8988T (cell line): ENCODE data around the gene RBBP8NL.
"Not testable (repeated sequence)": the region's sequence is repeated elsewhere in the genome, so short reads cannot be mapped to it uniquely, and the experiment has no call there.

Experiments used
- DNase-seq: peaks from one replicate; pipeline ENCODE4 v3.0.0; 2011

RBBP8NL gene

DNA sequence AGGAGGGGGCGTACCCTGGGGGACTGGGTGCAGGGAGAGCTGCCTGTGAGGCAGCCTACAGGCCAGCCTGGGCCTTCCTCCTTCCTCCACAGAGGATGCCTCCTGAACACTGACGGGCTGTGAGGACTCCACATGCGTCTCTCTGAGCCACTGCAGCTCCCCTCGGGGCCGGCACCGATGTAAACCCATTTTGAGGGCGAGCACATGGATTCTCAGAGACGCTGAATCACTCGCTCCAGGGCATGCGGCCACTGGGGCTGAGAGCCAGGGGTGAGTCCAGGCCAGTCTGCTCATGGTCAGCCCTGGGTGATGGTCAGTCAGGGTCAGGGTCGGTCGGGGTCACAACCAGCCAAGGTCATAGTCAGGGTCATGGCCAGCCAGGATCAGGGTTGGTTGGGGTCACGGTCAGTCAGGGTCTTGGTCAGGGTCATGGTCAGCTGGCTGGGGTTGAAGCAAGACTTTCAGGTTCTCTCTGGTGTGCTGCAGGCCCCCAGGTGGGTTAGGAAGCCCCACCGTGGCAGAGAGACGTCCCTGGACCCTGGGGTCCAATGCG lies 14.7 kb upstream of the RBBP8NL start:
- no peak for DNase-seq

DNA sequence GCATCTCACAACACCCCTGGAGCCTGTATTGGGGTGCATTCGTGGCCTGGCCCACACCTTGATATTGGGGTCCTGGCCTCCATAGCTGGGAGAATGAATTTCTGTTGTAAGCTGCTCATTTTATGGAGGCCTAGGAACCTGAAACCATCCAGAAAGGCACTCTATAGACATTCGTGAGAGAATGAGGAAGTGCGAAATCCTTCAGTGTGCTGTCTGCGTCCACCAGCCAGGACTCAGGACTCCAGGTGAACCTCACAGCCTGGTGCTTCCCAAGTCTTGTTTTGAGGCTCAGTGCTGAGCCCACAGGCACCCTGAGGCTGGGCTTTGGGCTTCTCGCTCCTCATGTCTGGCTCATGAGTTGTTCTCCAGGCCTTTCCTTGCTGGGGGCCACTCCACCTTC lies 11.9 kb upstream of the RBBP8NL start:
- no peak for DNase-seq

DNA sequence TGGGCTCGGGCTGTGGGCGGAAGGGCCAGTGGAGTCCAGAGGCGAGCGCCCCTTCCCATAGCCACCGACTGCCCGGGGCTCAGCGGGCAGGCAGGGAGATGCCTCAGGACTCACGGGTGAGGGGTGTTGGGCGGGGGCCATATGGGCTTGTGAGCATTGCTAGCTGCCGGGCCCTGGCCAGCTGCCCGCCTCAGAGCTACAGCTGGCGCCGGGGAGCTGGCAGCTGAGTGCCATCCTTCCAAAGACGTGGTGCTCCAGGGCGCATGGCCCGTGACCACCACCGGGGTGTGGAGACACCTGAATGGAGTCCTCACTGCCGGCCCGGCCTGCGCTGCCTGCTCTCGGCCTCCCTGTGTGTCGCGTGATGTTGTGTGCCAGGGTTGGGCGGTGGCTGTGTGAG lies 10.6 kb upstream of the RBBP8NL start:
- no peak for DNase-seq

DNA sequence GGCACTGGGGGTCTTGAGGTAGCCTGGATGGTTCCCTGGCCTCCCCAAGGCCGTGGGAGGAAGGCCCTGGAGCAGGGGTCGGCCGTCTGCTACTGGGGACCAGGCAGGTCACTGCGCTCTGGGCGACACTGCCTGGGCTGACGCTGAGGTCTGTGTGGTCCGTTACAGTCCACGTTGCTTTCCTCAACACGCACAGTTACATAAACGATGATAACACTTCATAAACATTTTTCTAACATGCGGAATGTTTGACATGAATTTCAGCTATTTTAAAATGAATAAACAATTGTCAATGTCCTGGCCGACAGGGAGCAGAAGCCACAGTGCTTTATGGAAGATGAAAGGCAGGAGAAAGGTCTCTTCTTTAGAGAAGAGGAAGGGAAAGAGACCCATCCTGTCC lies 10.2 kb upstream of the RBBP8NL start:
- DNase-seq: no peak

DNA sequence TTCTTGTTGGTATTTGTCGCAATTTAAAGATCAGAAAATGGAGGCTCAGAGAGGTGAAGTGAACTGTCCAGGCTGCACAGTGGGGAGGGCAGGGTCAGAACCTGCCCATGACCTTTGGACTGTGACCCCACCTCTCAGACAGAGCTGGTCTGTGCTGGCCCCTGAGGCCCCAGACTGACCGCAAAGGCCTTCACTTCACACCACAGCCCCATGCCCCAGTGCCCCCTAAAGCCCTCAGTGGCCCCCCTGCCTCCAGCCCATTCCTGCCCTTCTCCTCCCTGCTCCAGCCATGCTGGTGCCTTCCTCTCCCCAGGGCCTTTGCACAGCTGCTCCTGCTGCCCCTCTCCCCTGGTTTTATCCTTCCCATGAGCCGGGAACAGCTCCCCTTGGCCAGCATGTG lies 9.4 kb upstream of the RBBP8NL start:
- DNase-seq: no peak

DNA sequence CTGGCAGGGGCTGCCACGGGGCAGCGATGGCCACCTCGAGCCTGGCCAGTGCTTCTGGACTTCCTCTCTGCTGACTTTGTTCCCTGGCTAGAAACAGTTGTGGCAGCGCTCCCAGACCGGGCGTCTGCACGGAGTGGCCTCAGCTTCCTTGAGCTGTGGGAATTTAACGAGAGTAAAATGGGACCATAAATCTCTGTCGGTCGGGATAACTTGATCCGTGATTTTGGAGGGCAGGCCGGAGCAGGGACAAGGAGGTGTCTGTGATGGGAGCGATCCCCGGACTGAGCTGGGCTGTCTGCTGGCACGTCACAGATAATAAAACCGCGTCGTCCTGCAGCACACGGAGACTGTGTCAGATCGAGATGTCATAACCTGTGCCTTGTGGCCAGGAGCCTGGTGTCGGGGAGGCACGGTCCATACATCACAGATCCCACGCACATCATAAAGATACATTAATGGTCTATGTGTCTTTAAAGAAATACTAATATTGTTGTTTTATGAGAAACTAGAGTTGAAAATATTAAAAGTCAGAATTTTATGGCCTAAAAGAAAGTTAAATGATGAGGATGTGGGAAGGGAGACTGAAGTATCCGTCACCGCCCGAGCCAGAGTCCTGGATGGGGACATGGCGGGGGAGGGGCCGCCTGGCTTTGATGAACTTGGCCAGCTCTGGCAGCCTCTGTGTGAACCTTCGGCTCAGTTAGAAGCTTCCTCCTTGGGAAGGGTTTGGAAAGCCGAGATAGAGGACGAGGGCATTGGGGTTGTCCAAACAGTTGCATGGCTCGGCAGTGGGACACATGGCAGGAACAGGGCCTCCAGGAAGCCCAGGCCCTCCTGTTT lies 6.5 kb upstream of the RBBP8NL start:
- DNase-seq: no peak

DNA sequence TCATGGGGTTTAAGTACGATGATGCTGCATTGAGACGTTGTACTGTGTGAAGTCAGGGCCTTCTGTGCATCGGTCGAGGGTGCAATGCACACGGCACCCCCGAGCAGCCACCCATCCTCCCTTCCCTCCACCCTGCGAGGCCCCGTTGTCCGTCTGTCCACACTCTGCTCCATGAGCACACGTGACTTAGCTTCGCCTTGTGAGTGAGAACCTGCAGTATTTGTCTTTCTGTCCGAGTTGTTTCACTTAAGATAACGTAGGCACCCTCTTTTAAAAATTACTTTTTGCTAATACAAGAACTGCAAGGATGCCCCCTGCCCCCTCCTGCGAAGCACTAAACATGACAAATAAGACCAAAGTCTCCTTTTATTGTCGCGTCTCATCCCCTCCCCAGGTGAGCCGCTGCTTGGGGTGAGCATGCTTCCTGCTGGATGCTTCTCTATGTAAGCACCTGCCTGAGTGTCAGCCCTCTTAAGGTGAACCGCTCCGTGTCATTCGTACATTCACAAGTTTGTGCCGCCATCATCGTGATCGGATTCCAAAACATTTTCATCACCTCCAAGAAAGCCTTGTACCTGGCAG lies 3.6 kb upstream of the RBBP8NL start:
- DNase-seq: no peak

DNA sequence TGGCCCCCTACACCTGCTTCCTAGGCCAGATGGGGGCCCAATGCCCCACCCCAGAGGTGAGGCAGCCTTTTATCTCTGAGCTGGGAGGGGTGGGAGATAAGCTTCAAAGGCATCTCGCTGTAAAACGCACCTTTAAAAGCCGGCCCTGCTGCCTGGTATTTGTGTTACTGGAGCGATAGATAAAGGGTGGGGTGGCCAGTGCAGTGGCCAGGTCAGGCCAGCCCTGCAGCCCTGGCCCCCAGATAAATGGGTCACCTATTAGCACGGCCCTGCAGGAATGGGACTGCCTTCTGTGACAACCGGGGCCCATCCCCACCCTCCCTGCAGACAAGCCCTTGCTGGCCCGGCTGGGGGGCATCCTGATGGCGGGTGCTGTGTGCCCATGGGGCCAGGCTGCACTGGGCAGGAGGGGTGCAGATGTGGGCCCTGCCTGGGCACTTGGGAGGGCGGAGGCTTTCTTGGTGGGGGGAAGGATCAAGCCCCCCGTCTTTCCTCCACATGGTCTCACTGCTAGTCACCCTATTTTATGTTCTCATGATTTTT lies 3.0 kb upstream of the RBBP8NL start:
- DNase-seq: no peak

DNA sequence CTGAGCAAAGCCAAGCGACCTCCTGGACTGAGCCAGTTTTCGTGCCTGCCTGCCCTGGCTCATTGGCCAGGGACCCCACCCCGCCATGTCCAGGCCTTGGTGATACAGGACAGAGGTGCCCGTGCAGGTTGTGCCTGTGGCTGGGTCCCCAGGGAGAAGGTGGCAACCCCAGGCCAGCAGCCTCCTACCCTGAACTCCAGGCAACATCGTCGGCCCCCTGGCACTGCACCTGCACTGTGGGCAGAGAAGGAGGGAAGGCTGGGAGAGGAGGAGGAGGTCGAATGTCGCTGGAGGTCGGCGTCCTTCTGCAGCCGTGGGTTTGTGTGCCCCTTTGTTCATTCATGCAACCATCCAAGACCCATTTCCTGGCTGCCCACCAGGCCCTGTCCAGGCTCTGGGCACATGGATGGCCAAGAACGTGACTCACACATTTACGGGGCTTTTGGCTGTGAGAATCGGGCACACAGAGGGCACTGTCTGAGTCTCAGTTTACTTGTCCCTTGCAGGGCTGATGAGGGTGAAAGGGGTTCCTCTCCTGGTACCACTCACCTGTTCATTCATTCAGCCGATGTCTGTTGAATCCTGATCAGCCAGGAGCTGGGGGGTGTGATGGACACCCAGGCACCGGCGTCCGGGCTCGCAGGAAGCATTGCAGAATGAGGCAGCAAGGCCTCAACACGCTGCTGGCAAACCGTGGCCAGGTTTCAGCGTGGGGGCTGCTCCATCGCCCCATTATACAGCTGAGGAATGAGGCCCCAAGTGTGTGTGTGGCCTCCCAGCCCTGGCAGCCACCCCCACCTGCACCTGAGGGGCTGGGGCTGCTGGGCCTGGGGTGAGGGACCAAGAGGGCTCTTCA lies 2.3 kb upstream of the RBBP8NL start:
- DNase-seq: no peak

DNA sequence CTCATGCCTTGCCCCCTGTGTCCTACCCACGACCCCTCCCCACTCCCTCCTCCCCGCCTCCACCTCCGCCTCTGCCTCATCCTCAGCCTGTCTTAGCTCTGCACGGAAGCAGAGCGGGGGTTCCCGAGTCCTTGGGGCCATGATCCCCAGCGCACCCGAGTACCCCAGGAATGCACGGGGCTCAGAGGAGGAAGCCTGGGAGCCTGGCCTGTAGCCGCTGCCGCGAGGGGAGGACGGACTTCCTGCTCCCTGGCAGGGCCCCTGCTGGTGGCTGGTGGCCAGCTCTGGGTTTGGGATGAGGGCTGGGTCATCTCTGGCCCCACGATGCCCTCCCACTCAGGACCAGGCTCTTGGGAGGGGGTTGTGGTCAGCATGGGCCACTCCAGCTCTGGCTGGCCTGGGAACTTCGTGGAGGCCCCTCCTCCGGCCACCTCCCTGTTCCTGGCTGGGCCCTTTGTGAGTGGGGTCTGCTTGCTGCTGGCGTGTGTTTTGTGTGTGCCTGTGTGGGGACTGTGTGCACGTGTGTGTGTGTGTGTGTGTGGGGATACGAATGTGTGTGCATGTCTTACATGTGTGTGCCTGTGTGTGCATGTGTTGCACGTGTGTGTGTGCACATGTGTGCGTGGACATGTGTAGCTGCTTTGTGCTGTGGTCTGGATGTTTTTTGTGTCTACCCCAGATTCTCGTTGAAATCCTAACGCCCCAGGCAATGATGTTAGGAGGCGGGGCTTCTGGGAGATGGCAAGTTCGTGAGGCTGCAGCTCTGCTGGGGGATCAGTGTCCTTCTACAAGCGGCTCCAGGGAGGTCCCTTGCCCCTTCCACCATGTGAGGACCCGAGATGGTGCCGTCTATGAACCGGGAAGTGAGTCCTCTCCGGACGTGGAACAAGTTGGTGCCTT lies 1.3 kb upstream of the RBBP8NL start:
- no peak for DNase-seq

DNA sequence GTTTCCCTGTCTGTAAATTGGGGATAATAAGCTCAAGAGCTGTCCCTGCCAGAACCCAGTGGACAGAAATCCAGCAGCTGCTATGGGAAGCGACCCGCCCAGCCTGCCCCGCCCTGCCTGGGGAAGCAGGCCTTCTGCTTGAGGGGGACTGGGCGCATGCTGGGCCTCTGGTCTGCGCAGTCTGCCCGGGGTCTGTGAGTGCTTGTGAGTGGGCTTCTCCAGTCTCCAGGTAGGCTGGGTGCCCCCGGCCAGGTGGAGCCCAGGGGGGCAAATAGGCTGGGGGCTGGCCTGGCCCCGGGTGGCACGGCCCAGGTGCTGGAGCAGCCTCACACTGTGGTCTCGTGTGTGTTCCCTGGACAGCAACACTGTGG lies 648 bp upstream of the RBBP8NL start:
- DNase-seq: no peak

DNA sequence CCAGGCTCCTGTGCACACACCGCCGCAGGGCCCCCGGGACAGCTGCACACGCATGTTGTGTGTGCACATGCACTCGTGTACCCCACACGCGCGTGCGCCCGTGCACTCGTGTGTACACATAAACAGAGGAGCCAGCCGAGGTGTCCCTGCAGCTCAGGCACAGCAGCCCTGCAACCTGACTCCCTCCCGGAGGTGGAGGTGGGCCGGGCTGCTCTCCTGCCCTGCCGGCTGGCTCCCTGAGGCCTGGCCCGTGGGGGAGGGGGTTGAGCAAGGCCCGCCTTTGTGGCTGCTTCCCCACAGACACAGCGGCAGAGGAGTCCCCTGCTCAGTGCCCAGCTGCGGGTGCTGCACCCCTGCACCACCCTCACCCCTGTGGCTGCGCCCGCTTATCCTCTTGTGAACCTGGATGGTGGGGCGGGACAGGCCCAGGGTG lies 624 bp downstream of the RBBP8NL start:
- DNase-seq: no peak

DNA sequence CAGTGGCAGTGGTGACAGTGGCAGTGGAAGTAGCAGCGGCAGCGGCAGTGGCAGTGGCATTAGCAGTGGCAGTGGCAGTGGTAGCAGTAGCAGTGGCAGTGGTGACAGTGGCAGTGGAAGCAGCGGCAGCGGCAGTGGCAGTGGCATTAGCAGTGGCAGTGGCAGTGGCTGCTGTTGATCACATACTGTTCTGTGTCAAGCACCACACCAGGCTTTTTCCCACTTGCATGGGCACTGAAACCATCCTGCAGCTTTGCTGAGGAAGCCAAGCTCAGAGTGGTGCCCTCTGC lies 1.3 kb downstream of the RBBP8NL start:
- not testable (repeated sequence) for DNase-seq

DNA sequence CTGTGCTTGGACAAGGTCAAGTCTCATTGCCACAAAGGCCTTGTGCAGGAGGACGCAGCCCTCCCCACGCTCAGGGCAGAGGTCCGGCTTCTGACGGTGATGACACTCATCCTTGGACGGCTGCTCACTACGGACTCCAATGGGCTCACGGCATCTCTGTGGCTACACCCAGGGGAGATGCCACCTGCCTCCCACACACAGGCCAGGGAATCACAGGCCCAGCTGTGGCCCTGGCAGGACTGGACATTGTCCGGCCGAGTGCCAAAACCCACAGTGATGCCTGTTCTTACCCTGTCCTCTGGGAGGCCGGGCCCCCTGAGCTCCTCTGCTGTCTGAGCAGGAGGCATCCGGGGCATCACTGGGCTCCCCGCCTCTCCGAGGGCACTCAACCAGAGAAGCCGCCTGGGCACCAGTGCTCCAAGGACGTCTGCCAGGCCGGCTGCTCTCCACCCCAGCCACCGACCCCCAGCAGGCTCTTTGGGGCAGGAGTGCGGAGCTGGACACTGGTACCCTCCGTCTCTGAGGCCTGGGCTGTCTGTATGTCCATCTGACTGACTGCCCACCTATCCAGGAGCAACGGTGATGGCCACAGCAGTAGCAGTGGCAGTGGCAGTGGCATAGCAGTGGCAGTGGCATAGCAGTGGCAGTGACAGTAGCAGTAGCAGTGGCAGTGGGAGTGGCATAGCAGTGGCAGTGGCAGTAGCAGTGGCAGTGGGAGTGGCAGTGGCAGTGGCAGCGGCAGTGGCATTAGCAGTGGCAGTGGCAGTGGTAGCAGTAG lies 1.9 kb downstream of the RBBP8NL start:
- DNase-seq: no peak

DNA sequence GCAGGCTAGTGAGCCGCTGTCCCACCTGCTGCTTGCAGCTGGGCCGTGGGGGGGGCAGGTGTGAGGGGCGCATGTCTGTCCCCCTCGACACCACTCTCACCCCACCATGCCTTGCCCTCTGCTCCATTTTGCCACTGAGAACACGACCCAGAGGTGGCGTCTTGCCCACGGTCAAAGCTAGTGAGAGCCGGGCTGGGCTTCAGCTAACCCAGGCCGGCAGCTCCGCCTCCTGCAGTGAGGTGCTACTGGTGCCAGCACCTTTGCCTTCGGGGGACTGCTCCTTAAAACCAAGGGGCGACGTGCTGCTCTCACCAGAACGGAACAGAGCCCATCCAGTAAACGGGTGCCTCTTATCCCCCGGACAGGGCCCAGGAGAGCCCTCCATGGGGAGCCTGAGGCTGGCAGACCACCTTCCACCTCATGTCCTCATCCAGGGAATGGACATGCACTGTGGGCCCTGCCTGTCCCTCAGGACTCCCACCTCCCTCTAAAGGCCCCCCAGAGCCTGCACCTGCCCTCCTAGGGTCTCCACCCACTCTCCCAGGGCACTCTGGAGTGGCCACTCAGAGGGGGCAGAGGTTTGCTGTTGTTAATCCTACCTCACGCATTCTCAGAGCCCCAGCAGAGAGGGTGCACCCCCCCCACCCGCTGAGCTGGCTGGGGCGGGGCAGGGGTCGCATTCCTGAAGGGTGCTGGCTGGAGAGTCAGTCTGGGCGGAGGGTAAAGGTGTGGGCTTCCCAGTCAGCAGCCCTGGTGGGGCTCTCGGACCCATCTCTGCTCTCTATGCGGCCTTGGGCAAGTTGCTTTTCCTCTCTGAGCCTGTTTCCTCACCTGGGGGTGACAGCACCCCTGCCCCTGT lies 2.9 kb downstream of the RBBP8NL start:
- no peak for DNase-seq

DNA sequence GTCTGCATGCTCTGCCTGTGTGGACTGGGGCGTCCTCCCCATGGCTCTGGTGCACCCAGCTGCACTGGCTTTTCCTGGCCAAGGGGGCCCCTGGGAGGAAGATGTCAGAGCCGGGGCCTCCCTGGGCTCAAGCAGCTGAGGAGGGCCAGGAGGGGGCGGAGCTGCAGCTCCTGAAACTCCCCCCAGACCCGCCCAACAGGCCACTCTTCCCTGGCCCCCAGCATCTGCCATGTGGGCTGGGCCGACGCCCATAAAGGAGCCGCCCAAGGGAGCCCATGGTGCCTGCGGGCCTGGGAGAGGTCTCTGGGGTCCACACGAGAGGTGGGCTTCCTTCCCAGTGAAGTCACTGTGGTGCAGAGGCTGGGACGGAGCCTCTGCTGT lies 4.0 kb downstream of the RBBP8NL start:
- DNase-seq: no peak

DNA sequence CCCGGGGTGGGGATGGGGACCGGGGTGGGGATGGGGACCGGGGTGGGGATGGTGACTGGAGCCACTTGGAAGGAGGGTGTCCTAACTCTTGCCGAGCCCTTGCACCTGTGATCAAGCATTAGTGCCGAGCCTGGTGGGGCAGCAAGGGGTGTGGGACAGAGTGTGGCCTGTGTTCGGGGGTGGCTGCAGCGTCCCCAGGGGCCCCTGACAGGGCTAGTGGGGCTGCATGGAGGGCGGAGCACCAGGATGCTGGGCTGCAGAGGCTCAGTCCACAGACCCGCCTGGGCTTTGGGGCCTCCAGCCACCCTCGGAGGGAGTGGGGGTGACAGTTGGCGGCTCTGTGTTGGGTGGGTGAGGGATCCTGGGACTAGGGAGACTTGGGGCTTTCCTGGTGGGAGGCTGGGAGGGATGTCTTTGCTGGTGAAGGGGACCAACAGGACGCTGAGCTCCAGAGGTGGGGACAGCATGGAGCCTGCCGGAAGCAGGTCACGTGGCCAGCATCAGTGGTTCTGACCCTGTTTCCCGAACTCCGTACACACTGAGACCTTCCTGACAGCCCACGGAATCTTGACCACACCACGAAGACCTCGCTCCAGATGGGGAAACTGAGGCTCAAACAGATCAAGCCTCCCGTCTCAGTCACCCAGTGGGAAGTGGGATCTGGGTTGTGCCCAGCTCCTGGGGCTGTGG lies 4.6 kb downstream of the RBBP8NL start:
- DNase-seq: no peak

DNA sequence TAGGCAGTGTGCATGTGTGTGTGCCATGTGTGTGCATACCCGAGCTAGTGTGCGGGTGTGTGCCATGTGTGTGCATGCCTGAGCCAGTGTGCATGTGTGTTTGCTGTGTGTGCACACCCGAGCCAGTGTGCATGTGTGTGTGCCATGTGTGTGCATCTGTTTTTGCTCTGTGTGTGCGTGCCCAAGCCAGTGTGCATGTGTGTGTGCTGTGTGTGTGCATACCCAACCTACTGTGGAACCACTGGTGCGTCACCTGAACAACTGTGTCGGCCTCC lies 5.7 kb downstream of the RBBP8NL start:
- DNase-seq: no peak

DNA sequence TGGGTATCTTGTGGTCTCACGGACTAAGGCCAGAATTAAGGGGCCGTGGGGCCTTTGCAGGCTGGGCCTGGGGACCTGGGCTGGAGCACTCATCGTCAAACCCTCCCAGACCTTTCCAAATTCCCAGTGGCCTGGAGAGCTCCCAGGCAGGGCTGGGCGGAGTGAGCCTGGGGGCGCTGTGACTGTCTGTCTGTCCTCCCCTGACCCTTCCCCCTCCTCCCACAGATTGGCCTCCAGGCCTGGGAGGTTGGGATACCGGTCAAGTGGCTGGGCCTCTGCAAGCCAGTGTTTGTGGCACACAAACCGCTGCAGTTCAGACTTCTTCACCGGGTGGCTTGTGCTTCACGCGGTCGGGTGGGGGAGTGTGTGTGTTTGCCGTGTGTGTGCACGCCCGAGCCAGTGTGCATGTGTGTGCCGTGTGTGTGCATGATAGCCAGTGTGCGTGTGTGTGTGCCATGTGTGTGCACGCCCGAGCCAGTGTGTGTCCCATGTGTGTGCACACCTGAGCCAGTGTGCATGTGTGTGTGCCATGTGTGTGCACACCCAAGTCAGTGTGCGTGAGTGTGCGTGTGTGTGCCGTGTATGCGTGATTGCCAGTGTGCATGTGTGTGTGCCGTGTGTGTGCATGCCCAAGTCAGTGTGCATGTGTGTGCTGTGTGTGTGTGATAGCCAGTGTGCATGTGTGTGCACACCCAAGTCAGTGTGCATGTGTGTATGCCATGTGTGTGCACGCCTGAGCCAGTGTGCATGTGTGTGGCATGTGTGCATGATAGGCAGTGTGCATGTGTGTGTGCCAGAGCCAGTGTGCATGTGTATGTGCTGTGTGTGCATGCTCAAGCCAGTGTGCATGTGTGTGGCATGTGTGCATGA lies 6.3 kb downstream of the RBBP8NL start:
- no peak for DNase-seq
